Effector CD4-positive, alpha-beta T cell (primary cell): ENCODE data around the gene SPC24.
"Not testable (repeated sequence)": the region's sequence is repeated elsewhere in the genome, so short reads cannot be mapped to it uniquely, and the experiment has no call there.

Experiments
- DNase-seq: peaks from one replicate; pipeline ENCODE4 v3.0.0-alpha.2; 2020

The SPC24 gene

DNA sequence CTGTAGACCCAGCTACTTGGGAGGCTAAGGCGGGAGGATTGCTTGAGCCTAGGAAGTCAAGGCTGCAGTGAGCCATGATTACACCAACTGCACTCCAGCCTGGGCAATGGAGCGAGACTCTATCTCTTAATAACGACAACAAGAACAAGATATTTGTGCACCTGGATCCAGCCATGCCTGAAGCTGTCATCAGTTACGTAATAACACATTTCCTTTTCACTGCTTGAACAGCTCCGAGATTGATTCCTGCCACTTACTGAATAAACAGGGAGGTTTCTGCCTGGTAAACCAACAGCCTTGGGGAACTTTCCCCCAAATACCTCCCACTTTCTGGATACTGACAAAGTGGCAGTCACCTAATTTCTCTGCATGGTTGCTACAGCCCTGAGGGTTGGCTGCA, 36.4 kb upstream of the SPC24 start:
- DNase-seq: no peak

DNA sequence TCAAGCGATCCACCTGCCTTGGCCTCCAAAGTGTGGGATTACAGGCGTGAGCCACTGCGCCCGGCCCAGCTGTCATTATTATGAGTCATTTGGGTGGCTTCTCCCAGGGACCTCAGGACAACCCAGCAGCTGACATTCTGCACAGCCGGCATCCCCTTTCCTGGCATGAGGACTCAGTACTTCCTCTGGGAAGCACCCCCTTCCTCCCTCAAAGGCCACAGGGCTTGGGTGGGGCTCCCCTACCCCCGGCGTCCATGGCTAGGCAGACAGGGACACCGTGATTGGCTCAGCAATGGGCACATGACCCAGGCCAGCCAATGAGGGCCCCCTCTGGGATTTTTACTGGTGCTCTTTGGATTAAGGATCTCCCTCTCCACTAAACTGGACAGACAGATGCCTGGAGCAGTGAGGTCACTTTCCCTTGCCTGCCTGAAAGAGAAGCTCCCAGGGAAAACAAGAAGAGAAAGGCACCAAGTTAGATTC, 35.7 kb upstream of the SPC24 start:
- no peak for DNase-seq

DNA sequence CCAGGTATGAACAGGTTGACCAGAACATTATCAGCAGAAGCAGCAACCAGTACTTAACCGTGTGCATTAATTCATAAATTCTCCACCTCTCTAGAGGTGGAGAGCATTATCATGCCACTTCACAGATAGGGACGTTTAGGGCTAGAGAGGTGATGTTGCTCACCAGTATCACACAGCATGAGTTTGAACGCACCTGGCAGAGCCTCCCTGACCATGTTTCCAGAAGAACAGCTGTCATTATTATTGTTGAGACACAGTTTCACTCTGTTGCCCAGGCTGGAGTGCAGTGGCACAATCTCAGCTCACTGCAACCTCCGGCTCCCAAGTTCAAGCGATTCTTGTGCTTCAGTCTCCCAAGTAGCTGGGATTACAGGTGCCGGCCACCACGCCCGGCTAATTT, 34.9 kb upstream of the SPC24 start:
- DNase-seq: no peak

DNA sequence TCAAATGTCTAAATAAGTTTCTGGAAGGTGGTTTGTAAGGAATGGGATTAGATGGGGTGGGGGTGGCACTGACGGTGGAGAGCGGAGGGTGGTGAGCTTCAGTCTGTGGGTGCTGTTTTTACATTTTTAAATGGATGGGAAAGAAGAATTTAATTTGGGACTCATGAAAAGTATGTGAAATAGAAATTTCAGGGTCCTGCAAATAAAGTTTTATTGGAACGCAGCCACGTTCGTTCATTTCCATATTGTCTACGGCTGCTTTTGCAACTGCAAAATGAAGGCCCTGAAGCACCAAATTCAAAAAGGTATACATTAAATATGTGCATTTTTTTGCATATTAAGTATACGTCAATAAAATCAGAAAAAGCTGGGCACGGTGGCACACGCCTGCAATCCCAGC, 31.9 kb upstream of the SPC24 start:
- DNase-seq: no peak

DNA sequence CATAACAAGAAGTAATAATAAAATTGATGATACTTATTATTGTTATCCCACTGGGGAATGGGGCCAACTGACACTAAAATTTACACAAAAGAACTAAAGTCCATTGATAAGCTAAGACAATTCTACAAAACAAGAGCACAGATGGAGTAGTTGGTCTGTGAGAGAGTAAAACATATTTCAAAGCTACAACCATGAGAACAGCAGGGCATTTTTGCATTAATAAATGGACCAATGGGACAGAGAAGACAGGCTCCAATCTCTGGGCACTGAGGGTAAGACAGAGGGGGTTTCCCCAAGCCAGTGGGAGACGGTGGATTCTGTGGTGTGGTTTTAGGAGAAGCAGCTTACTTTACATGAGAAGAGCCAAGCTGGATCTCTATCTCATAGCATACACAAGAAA, 27.4 kb upstream of the SPC24 start:
- DNase-seq: no peak

DNA sequence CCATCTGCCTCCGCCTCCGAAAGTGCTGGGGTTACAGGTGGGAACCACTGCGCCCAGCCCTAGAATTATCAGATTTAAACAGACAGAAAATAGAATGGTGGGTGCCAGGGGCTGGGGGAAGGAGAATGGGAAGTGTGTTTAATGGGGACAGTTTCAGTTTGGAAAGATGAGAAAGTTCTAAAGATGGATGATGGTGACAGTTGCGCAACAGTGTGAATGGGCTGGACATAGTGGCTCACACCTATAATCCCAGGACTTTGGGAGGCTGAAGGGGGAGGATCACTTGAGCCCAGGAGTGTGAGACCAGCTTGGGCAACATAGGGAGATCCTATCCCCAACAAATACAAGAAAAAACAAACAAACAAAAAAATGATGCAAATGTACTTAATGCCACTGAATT, 25.9 kb upstream of the SPC24 start:
- DNase-seq: no peak

DNA sequence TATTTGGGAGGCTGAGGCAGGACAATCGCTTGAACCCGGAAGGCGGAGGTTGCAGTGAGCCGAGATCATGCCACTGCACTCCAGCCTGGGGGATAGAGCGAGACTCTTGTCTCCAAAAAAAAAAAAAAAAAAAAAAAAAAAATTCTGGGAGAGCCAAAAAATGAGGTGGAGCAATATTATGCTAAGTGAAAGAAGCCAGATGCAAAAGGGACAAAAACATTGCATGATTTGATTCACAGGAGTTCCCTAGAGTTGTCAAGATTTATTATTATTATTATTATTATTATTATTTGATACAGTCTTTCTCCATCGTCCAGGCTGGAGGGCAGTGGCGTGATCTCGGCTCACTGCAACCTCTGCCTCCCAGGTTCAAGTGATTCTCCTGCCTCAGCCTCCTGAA, 25.4 kb upstream of the SPC24 start:
- DNase-seq: not testable (repeated sequence)

DNA sequence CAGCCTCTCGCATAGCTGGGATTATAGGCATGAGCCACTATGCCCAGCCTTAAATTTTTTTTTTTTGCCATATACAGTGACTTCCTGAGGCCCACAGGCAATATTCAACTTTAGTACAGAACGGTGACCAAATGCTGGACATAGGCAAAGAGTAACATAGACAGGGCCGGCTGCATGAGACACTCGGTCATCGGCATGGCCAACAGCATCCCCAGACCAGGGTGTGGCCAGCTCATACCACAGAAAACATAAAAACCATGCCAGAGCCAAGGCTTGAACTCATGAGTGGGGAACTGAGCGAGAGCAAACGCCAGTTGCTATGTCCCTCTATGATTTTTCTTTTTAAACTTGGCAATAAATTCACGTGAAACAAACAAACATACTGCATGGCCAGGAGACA, 24.8 kb upstream of the SPC24 start:
- no peak for DNase-seq

DNA sequence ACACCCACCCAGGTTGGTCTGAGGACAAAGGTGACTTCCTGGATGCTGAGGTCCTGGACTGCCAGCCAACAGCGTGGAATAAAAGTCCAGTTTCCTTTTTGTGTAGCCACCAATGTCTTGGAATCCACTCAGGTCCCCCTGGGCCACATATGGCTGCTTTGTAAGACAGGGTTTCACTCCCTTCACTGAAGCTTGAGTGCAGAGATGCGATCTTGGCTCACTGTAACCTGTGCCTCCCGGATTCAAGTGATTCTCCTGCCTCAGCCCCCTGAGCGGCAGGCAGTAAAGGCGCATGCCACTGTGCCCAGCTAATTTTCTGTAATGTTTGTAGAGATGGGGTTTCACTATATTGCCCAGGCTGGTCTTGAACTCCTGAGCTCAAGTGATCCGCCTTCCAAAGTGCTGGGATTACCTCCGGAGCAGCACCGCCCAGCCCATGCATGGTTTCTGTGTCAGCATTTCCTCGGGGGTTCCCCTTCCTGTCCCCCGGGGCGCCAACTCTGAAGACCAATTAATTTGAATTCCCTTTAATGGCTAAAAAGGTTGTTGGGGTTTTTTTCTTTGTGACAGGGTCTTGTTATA, 24.2 kb upstream of the SPC24 start:
- DNase-seq: no peak

DNA sequence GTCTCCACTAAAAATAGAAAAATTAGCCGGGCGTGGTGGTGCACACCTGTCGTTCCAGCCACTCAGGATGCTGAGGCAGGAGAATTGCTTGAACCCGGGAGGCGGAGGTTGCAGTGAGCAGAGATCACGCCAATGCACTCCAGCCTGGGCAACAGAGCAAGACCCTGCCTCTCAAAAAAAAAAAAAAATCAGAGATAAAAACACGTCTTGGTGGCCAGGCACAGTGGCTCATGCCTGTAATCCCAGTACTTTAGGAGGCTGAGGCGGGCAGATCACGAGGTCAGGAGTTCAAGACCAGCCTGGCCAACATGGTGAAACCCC, 23.5 kb upstream of the SPC24 start:
- not testable (repeated sequence) for DNase-seq

DNA sequence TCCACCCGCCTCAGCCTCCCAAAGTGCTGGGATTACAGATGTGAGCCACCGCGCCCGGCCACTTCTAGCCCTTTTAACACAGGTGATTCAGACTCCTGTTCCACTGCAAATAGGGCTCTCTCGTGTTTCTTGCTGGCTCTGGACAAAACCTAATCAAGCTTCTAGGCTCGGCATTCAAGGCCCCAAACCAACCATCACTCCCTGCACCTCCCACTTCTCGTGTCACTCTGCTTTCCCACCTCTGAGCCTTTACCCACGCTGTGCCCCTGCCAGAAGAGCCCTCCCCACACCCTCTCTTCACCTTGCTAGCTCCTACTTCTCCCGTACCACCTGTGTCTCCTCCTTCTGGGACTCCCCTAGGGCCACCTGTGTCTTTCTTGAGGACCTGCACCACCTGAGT, 22.0 kb upstream of the SPC24 start:
- DNase-seq: no peak

DNA sequence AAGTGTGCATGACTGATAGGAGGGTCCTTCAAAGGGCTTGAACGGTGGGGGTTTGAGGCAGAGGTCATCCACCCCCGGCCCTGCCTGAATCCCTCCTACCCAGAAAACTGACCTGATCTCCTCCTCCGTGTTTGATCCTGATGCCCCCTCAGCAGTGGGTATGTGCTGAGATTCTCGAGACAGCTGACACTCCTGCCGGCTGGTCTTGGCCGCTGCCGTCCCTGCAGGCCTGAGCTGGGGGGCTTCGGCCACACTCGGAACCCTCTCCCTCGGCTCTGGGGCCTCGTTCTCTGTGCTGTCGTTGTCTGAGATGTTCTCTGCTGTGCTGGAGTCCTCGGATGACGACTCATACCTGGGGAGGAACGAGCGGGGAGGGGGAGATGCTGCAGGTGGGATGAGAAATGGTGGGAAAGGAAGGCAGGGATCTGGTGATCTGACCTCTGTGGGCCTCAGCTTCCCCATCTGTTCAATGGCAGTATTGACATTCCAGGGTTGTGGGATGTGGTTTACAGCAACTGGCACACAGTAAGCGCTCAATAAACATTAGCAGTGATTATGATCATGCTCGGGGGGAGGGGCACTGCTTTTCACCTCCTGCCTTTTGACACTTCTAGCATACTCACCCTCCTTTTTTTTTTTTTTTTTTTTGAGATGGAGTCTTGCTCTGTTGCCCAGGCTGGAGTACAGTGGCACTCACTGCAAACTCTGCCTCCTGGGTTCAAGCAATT, 21.0 kb upstream of the SPC24 start:
- no peak for DNase-seq

DNA sequence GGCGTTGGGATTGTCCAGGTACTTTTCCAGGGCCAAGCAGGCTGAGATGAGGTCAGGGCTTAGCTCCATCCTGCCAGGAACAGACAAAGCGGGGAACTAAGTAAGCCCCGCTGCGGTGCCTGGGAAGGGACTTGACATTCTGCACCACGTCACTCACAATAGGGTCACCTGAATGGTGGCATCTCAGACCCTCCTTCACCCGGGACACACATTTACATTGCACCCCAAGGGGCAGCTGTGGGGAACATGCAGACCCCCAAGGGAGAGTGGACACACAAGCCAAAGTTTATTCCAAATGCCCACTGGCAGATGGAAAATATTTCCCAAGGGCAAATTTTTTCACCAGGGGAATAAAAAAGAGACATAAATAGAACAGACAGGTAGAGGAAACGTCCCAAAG, 20.3 kb upstream of the SPC24 start:
- no peak for DNase-seq

DNA sequence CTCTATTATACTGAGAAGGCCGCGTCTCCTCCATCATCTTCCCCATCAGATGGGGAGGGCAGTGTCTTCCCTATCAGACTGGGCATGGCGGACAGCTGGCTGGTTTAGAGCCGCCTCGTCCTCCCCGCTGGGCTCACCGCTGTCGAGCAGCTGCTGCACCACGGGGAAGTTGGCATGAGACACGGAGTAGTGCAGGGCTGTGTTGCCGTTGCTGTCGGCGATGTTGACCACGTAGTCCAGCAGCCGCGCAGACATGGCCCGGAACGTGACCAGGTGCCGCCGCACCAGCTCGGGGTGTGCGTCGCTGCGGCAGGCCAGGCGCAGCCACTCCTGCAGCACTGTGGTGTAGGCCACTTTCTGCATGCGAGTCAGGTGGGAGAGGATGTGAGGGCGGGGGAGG, 18.8 kb upstream of the SPC24 start:
- no peak for DNase-seq

DNA sequence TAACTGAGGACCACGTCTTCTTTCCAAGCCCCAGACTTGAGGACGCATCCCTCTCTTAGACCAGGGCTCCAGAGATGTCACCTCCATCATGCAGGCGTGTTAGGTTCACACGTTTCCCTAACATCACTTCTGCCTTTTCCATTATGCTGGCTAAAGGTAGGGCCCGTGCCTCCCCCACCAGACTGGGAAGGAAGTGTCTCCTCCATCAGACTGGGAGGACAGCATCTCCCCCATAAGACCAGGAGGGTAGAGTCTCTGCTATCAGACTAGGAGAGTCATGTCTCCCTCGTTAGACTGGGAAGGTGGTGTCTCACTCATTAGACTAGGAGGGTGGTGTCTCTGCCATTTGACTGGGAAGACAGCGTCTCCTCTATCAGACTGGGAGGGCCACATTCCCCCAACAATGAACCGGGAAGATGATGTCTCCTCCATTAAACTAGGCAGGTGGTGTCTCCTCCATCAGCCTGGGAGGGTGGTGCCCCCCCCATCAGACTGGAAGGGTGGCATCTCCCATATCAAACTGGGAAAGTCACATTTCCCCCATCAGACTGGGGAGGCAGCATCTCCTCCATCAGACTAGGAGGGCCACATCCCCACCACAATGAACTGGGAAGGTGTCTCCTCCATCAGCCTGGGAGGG, 18.1 kb upstream of the SPC24 start:
- DNase-seq: no peak

DNA sequence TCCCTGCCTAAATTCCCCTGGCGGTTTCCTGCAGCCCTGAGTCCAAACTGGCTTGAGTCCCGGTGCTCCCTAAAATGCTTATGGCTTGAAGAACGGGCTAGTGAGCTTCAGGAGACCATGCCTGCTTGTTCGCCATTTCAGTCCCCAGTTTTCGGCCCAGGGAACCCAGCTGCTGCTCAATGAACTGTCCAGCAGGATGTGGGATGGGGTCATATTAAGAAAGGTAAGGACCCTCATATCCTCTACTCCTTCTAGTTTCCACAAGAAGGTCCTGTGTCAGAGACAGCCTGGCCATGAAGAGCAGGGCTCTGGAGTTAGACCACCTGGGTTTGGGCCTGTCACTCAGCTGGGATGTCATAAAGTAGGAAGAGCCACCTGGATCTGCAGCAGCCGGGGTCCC, 17.0 kb upstream of the SPC24 start:
- DNase-seq: no peak

DNA sequence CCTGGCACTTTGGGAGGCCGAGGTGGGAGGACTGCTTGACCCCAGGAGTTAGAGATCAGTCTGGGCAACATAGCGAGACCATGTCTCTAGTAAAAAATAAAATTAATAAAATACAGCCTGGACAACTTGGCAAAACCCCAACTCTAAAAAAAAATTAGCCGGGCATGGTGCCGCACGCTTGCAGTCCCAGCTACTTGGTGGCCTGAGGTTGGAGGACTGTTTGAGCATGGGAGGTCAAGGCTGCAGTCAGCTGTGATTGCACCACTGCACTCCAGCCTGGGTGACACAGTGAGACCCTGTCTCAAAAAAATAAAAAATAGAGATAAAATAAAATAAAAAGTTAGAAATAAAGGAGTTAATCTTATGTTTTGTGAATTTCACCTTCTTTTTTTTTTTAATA, 15.6 kb upstream of the SPC24 start:
- no peak for DNase-seq

DNA sequence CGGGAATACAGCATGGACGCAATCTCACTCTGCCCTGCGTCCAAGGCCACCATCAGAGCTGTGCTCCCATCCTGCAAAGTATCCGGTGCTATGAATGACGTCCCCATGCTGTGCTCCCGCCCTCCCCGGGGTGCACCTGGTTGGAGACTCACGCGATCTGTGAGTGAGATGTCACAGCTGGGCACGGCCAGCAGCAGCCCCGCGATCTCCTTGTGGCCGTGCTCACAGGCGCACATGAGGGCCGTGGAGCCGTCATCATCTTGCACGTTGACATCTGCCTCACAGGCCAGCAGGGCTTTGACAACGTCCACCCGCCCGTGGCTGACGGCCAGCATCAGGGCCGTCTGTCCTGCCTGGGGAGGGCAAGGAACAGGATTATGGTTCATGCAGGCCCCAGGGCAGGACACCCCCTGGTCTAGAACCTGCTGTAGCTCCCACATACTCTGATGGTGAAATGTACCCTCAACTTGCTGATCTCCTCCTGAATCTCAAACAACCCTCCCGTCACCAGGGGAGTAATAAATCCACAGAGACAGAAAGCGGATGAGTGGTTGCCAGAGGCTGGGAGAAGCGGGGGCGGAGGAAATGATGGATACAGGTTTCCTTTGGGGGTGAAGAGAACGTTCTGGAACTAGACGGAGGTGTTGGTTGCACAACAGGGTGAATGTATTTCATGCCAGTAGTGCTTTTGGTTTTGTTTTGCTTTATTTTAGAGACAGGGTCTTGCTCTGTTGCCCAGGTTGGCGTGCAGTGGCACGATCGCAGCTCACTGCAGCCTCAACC, 14.5 kb upstream of the SPC24 start:
- DNase-seq: no peak

DNA sequence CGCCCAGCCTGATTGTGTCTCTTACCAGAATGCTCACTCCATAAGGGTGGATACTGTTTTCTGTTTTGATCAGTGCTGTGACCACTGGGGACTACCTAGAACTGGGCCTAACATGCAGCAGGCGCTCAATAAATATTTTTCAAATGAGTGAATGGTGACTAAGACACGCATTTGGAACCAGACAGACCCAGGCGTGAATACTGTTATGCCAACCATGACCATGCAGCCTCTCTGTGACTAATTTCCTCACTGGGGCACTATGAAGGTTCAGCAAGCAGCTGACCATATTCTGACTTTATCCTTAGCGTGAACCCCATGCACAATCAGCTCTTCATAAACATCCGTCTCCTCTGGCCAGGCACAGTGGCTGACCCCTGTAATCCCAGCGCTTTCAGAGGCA, 13.0 kb upstream of the SPC24 start:
- DNase-seq: no peak

DNA sequence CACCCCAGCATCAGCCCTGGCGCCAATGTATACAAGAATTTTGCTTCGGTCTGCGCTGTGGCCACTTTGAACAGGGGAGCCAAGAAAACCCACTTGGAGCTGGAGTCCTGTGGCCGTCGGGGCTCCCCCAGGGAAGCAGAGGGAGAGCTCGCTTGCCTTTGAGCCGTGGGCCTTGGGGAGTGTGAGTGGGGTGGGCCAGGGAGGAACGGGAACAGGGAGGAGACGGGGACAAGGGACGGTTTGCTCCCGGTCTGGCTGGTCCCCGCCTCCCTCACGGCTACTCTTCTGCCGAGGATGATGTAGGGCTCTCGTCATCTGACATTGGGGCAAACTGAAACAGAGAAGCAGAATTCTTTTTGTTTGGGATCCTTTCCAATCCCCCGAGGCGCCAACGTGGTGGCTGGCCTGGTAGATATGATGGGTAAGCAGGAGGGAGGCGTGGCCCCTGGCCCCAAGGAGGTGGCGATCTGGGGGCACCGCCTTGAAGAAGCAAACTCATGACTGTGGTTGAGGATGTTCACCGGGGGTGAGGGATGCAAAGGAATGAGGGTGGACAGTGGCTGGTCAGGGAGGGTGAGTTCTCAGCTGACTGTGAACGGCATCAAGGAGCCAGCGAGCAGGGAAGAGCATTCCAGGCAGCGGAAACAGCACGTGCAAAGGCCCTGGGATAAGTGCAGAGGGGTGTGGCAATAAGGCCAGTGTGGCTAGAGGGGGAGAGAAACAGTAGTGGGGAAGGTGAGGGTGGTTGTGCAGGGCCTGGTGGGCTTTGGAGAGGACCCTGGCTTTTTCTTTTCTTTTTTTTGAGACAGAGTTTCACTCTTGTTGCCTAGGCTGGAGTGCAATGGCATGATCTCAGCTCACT, 10.9 kb upstream of the SPC24 start:
- no peak for DNase-seq

DNA sequence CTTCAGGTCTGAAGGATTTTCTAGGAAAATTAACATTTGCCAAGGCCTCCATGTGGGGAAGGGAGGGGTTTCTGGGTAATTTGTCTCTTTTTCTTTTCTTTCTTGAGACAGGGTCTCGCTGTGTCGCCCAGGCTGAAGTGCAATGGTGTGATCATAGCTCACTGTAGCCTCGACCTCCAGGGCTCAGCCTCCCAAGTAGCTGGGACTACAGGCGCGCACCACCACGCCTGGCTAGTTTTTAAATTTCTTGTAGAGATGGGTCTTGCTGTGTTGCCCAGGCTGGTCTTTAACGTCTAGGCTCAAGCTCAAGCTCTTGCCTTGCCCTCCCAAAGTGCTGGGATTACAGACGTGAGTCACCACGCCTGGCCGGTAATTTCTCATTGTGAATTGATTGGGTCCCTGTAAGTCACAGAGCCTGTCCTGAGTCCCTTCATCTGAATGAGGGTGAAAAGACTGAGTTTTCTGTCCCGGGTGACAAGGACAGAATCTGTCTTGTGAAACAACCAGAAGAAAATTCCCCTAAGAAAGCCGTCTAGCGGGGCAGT, 10.0 kb upstream of the SPC24 start:
- DNase-seq: no peak

DNA sequence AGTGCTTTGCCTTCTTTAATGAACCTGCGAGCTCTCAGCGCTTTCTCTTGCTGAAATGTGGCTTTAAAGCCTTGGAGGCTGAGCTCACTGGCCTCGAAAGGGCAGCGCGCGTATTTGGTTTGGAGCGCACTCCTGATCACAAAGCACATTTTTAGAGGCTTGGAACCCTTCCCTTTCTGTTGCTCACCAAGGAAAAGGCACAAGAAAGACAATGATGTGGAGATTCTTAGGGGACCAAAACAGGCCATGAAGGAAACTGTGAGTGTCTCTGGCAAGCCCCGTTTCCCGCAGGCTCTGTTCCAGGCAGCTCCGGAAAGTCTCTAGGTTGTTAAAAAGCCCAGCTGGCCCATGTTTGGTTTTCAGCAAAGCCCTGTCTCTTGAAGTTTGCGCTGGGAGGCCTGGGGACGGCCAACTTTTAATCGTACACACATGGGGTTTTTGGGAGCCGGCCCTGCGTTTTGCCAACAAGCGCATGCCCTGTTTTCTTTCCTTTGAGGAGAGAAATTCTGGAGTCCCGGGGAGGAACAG, 9.4 kb upstream of the SPC24 start:
- no peak for DNase-seq
